GM21367 (cell line): ENCODE results near the gene PLIN1.

Experiments
- ATAC-seq: cut with Tn5 transposase; IDR thresholded peaks from one replicate; pipeline ENCODE4 v1.9.1; 2021; ENCODE audit not compliant: unreplicated experiment

Gene PLIN1

GRCh38 chr15:89654301-89654761 is 24.8 kb downstream of the PLIN1 start:
- no peak for ATAC-seq

GRCh38 chr15:89653578-89653977 is 25.6 kb downstream of the PLIN1 start:
- no peak for ATAC-seq

- ATAC-seq: no peak
Measured at GRCh38 chr15:89652666-89653065, 26.5 kb downstream of the PLIN1 start.

- ATAC-seq: no peak
Measured at GRCh38 chr15:89652131-89652530, 27.0 kb downstream of the PLIN1 start.

- no peak for ATAC-seq
Measured at GRCh38 chr15:89649716-89650115, 29.5 kb downstream of the PLIN1 start.

- ATAC-seq: no peak
Measured at GRCh38 chr15:89649013-89649625, 30.0 kb downstream of the PLIN1 start.

- no peak for ATAC-seq
Measured at GRCh38 chr15:89648106-89649012, 30.8 kb downstream of the PLIN1 start.

GRCh38 chr15:89647191-89647851 is 31.8 kb downstream of the PLIN1 start:
- no peak for ATAC-seq

- ATAC-seq: no peak
Measured at GRCh38 chr15:89646416-89647141, 32.6 kb downstream of the PLIN1 start.

GRCh38 chr15:89645680-89646079 is 33.5 kb downstream of the PLIN1 start:
- no peak for ATAC-seq

GRCh38 chr15:89642106-89642505 is 37.1 kb downstream of the PLIN1 start:
- no peak for ATAC-seq

- ATAC-seq: no peak
Measured at GRCh38 chr15:89641053-89641452, 38.1 kb downstream of the PLIN1 start.

- no peak for ATAC-seq
Measured at GRCh38 chr15:89640245-89640644, 38.9 kb downstream of the PLIN1 start.

- no peak for ATAC-seq
Measured at GRCh38 chr15:89633585-89633984, 45.6 kb downstream of the PLIN1 start.

- ATAC-seq: no peak
Measured at GRCh38 chr15:89632563-89633430, 46.4 kb downstream of the PLIN1 start.

- ATAC-seq: no peak
Measured at GRCh38 chr15:89631902-89632264, 47.3 kb downstream of the PLIN1 start.

- no peak for ATAC-seq
Measured at GRCh38 chr15:89630974-89631901, 47.9 kb downstream of the PLIN1 start.

- no peak for ATAC-seq
Measured at GRCh38 chr15:89630260-89630659, 48.9 kb downstream of the PLIN1 start.

- ATAC-seq: no peak
Measured at GRCh38 chr15:89629829-89630228, 49.3 kb downstream of the PLIN1 start.
